HG02884 (cell line): Measurements from ENCODE around the gene C6orf47.
"Not testable (repeated sequence)": the region's sequence is repeated elsewhere in the genome, so short reads cannot be mapped to it uniquely, and the experiment has no call there.

Experiments used
- ATAC-seq: cut with Tn5 transposase; IDR thresholded peaks from one replicate; pipeline ENCODE4 v1.9.1; 2021; ENCODE audit warnings: mild to moderate bottlenecking, moderate library complexity; ENCODE audit not compliant: unreplicated experiment

Gene C6orf47, protein sequence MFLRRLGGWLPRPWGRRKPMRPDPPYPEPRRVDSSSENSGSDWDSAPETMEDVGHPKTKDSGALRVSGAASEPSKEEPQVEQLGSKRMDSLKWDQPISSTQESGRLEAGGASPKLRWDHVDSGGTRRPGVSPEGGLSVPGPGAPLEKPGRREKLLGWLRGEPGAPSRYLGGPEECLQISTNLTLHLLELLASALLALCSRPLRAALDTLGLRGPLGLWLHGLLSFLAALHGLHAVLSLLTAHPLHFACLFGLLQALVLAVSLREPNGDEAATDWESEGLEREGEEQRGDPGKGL

DNA sequence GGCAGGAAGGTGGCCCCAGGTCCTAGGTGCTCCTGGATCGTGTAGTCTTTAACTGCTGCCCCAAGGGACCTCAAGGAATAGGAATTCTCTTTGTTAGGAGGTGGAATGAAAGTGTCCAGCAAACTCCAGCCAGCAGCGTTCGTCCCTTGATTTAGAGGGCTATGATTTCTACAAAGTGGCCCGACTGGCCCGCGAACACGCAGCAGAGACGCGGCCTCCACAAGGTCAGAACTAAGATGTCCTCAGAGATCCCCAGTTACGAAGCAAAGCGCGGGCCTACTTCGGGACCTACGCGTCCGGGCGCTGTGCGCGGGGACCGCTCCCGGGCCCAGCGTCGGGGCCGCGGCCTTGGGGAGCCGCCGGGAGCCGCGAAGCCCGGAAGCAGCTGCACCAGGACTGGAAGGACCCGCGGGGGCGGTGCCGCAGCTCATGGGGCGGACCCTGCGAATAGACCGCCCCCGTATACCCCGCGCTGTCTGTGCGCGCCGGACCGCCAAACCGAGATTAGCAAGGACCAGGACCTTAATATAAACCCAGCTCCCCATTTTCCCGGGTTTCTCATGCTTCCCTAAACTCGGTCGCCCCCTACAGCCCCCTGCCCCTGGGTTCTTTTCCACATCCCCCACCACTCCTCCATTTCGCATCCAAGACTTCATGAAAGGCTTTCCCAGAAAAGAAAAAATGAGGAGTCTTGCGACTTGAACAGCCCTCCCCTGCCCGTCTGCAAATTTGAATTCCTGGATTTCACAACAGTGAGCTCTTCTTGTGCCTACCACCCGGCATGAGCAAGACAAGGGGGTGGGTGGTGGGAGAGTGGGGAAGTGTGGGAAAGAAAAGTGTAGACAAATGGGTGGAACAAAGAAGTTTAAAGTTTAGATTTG lies at the start of gene C6orf47:
Gene C6orf47, minus strand, starts transcription at position 398 of the 881 bp plus-strand sequence. CDS start 831 bp downstream, outside the sequence.
- no peak for ATAC-seq

DNA sequence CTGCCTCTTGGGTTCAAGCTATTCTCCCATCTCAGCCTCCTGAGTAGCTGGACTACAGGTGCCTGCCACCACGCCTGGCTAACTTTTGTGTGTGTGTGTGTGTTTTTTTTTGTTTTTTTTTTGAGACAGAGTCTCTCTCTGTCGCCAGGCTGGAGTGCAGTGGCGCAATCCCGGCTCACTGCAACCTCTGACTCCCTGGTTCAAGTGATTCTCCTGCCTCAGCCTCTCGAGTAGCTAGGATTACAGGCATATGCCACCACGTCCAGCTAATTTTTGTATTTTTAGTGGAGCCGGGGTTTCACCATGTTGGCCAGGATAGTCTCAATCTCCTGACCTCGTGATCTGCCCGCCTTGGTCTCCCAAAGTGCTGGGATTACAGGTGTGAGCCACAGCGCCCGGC lies 48.6 kb upstream of the C6orf47 start:
- ATAC-seq = not testable (repeated sequence)

DNA sequence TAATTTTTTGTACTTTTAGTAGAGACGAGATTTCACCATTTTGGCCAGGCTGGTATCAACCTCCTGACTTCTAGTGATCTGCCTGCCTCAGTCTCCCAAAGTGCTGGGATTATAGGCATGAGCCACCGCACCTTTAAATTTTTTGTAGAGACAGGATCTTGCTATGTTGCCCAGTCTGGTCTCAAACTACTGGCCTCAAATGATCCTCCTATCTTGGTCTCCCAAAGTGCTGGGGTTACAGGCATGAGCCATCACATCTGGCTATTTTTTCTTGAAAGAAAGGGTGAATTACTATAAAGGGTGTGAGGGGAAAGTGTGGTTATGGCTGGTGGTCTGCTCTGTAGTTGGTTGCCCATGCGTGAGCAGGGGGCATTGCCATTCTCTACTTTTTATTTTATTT lies 47.6 kb upstream of the C6orf47 start:
- no peak for ATAC-seq

DNA sequence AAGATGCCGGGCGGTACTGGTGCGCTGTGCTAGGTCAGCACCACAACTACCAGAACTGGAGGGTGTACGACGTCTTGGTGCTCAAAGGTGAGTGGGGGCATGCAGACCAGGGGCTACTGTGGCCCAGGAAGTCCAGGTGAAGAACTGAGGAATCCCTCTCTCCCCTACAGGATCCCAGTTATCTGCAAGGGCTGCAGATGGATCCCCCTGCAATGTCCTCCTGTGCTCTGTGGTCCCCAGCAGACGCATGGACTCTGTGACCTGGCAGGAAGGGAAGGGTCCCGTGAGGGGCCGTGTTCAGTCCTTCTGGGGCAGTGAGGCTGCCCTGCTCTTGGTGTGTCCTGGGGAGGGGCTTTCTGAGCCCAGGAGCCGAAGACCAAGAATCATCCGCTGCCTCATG lies 47.1 kb upstream of the C6orf47 start:
- no peak for ATAC-seq

DNA sequence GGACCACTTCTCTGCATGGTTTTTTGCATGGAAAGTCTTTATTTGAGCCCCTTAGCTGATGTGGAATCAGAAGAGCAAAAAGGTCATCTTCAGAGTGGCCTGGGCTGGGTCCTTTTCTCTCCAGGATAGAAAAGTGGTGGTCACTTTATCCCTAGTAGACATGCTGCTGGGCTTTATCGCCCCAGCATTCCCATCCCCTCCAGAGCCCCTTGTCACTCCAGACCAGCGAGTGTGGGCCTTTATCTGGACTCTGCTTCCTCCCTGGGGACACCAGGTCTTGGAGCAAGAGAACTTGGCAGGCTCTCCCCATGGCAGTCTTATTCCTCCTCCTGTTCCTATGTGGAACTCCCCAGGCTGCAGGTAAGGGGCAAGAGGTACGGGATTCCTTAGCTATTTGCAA lies 46.0 kb upstream of the C6orf47 start, which contains the start of gene LY6G6F:
Gene LY6G6F, plus strand, starts transcription at position 268 of the 400 bp plus-strand sequence. Its CDS starts 41 bp downstream, at position 309.
- no peak for ATAC-seq

DNA sequence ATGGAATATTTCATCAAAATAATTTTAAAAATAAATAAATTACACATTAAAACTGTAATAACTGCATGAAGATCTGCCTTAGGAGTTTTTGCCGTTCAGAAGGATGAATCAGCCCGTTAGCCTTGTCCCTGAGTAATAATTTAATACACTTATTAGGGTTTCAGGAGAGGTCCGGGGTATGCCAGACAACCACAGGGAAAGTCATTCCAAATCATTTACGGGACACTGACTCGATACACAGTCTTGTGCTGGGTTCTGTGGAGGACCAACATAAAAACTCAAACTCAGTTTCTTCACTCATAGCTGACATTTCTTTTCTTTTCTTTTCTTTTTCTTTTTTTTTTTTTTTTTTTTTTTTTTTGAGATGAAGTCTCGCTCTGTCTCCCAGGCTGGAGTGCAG lies 45.4 kb upstream of the C6orf47 start:
- no peak for ATAC-seq

DNA sequence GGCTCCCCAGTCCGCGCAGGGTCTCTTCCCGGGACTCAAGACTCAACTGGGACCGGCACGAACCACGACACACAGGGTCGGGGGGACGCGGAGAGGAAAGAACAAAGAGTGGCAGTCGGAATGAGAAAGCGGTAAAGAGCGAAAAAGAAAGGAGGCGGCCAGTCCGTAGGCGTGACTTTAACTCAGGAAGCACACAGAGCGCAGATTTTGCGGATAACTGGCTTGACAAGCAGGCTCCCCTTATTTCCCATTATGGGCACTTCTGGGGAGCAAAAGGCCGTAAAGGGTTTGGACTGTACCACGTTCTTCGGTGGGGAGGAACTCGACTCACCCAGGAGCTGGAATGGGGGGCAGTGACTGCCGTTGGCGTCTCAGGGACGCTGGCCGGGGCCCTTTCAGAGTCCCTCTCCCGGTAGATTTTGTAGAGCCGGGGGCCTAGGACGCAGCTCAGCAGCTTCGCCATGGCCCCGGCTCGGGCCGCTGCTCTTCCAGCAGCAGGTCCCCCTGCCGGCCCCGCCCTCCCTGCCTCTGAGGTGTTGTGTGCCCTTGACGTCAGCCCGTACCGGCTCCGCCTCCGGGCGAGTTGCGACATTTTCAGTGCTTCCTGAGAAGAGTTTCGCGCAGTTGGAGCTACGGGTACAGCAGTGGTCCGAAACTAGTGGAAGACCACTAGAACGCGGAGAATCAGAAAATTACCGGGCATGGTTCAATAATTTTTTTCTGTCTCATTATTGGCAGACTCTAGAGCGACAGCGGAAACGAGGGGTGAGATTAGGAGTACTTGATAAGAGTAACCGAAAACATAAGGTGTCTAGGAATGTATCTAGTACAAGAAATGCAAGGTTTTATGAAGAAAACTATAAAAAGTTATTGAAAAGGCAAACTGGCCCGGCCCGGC lies 42.5 kb upstream of the C6orf47 start, which contains the start of gene ABHD16A:
Gene ABHD16A, minus strand, starts transcription at position 506 of the 898 bp plus-strand sequence. Its CDS starts 43 bp downstream, at position 463.
- ATAC-seq = peak; percentile 80

DNA sequence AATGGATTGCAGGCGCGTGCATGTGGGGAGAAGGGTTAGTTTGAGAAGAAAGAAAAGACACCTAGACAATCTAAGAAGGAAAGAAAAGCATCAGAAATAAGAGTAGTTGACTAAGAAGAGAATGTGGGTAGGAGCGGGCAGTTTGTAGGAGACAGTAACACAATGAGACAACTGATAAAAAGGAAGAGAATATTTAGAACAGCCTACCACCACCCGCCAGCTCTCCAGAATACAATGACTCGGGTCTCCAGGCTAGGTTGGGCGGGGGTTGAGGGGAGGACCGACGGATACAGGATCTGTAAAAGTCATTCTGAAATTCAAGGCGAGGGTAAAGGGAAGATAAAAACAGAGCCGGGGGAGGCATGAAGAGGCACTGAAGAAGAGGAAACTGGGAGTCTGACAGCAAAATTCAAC lies 41.8 kb upstream of the C6orf47 start:
- ATAC-seq = no peak

DNA sequence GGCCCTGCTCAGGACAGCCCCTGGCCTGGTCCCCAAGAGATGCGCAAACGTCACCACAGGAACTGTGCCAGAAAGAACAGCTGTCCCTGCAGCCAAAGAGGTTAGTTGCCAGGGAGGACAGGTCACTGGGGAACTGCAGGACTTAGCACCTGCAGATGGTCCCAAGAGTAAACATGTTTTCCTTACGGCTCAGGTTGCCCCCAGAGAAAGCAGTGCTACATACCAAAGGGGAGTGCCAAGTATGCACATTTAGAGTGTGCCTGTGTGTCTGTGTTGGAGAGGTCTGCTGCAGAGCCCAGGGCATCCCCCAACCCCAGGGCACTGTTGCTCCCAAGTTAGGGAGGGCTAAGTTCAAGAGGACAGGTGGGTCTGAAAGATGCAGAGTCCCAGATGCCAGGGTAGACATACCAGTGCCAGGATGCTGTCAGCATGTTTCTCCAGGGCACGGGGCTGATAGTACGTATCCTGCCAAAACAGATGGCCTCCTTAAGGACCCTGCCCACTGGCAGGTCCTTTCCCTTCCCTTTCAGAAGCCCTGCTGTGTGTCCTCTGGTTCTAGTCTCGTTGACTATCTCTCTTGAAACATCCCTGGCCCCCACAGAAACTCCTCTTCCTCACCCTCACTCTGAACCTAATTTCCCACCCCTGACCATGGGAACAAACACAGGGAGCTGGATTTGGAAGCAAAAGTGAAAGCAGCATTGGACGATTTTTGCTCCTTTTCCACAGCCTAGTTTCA lies 41.3 kb upstream of the C6orf47 start:
- no peak for ATAC-seq

DNA sequence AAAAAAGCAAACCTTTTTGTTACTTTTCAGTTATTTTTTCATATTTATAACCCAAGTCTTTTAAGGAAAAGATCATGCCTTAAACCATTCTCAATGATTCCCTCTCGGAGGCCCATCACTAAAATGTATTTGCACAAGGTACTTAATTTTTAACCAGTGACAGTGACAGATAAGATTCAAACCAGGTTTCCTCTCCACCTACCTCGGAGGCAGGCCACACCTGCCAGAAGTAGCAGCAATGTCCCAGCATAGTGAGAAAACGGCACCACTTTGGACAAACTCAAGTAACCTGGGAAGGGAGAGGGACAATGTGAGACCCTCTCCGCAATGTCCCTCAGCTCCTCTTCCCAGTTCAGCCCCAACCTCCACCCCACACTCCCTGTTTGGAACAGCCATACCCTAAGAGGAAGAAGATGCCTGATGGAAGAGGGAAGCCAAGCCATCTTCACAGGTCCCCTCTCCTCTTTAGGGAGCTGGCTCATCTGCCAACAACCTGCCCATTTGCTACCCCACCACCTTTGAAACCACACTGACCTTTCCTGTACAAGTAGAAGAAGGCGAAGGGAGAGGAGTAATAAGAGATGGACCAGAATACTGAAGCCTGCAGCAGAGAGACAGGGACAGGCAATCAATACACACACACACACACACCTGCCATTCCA lies 40.3 kb upstream of the C6orf47 start:
- ATAC-seq = no peak

DNA sequence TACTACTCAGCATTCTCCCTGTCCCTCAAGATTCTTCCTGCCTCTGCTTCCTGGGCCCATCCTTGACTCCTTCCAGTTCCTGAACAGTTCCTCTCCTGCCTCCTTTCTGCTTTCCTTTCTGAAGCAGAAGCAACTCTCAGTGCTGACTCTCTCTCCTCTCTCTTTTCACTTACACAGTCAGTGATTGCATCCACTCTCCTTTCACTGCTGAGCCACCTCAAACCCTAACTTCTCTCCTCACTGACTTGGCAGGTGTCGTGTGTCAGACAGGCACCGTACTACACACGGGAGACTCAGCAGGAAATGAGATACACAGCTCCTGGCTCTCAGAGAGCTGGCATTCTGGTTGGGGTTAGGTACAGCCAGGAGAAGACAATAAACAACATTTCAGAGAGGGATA lies 37.0 kb upstream of the C6orf47 start:
- ATAC-seq = no peak

DNA sequence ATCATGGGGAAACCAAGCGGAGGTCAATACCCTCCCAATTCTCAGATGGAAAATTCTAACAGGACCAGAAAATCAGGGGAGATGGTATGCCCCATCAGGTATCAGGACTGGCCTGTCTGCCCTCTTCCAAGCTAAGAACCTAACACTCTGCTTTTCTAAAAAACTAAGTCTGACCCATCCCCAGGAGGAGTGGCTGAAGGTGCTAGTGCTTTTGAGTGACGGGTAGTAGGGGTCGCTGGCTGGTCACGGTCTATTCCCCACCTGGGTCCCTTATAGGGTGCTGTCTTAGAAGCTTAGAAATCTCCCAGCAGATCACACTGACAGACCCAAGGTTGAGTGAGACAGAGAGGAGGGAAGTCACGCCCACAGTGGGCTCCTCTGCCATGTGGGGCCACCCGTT lies 33.0 kb upstream of the C6orf47 start:
- no peak for ATAC-seq

DNA sequence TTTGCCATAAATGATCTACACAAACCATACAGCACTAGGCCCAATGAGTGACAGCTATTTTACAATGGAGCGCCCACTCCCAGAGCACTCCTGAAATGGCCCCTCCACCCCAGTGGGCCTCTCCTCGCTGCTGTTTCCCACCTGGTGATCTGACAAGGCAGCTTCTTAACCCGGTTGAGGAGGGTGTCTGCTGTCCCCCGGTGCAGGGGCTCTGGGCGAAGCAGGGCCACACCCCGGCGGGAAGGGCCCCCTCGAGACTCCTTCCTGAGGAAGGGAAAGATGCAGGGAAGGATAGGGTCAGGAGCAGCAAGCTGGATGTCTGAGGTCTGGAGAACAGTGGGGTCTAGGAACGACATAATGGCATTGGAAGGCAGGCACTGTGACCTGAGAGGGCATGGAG lies 32.3 kb upstream of the C6orf47 start:
- no peak for ATAC-seq

DNA sequence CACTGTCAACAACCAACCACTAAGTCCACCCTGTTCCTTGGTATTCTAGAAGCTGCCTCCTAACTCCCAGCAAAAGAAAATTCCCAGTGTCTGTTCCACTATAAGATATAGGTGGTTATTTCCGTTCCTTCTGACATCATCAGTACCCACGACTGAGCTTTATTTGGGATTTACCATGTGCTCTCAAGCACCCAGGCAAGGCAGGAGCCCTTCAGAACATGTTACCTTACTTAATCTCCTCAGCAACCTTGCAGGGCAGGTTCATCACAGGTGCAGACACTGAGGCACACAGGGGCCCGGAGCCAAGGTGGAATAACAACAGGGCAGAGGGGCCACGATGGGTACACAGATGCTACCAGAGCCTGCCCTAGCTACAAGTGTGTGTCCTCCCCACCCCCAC lies 31.8 kb upstream of the C6orf47 start:
- no peak for ATAC-seq

DNA sequence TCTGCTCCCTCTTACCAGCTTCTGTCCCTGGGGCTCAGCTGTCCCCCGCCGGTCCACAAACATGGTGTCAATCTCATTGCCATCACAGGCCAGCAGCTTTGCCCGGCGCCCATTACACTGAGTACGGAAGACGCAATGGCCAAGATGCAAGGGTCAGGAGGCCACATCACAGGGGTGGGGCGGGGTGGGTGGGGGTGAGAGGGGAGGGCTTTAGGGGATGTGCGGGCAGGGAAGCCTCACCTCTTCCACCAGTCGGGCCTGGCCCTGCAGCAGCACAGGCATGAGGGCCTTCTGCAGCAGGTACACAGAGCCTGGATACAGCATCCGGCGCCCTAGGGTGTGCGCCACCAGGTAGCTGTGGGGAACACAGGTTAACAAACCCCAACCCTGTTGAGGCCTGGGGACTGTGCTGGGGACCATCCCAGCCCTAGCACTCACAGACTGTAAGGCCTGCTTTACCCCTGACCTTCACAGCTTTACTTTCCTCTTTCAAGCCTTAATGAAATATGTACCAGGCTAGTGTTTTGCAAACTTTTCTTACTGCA lies 31.1 kb upstream of the C6orf47 start:
- no peak for ATAC-seq

DNA sequence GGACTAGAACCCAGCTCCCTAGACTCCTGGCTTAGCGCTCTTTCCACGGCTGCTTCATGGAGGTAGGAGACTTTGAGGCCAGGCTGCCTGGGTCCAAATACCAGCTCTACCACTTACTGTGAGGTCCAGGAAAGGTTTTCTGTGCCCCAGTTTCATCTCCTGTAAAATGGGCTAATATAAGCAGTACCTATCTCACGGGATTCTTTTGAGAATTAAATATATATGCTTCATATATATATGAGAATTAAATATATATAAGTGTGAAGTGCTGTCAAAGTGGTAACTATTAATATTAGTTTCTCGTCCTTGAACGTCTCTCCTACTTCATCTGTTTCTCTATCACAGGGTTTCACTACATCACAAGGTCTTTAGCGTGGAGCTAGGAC lies 30.5 kb upstream of the C6orf47 start:
- ATAC-seq = no peak

DNA sequence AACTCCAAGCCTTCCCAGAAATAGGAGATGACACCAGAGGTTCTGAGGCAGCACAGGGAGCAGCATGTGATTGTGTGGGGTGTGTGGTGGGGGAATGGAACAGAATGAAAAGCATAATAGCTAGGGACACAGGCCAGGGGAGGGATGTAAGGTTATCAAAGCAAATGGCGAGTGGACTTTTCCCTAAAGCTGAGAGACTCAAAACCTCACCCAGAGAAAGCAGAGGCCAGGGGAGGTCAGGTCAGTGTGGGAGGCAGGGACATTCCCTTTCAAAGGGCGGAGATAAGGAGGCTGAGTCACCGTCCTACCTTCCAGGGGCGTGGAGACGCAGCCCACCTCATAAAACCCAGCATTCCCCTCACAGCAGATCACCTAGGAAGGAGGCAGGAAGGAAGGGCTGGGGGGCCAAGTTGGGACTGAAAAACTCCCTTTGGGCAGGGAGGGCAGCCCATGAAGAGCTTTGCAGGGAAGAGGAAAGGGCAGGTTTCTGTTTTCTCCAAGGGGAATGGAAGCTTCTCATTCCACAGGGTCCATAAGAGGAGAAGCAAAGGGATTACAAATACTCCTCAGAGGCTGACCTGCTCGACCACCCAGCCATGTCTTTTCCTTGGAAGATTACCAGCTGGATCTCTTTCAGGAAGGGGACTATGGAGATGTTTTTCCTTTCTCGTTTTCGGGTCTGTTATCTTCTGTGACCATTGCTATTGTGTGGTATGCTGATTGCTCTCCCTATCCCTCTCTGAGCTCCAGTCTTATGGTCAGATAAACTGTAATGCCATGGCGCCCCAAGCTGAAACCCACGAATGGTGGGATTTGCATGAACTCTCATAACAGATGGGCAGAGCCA lies 29.9 kb upstream of the C6orf47 start:
- ATAC-seq = no peak
